ENCODE results near the gene EDIL3. TPM values are rescaled to one million over a fixed set of nuclear protein-coding genes. Genes with fewer than 3 reads are reported as not detected.

EDIL3 gene
- total RNA-seq, 4 donors from 2014 or later = 5.6 to 38.9 (median 25.6) TPM

- in situ Hi-C loops (cut with MboI; ENCODE audit: low pct_ligation_motif_present in 1 of 4, low pct_unique_long_range_greater_than_20kb in 1 of 4, low sequenced_read_pairs in 3 of 4) (no loop called here), intact Hi-C loops (cut with DNase I; ENCODE audit: low total_unique reads) (no loop called here)
- Histone ChIP-seq H3K9me3 (no peaks in the 10 kb centered on the region), H3K4me1 (peaks cover 0 to 27% (median 7%) of the 10 kb centered on the region in 4 donors), H3K27me3 (no peaks in the 10 kb centered on the region), H3K36me3 (no peaks in the 10 kb centered on the region), H3K27ac (peak overlapping the region in 1 of 4 donors; percentile 31), H3K4me3 (no peak overlapping the region)
- DNase-seq = no peak
- 30 to 46% methylated on average over 6 to 7 of the region's 7 CpGs for WGBS, 2 donors (ENCODE audit: low coverage in 1 of 2)
- no peak for TF ChIP-seq EP300 (IDR thresholded peaks at IDR 0.05; ENCODE audit: low read depth)
Measured at GRCh38 chr5:84231433-84231832, 153.2 kb downstream of the EDIL3 start.

GRCh38 chr5:84229045-84229444 is 155.6 kb downstream of the EDIL3 start:
- no peak for TF ChIP-seq POLR2A (IDR thresholded peaks at IDR 0.05)
- no peak for TF ChIP-seq EP300 (IDR thresholded peaks at IDR 0.05; ENCODE audit: low read depth)
- TF ChIP-seq CTCF (IDR thresholded peaks at IDR 0.05) = no peak
- TF ChIP-seq POLR2AphosphoS5 (IDR thresholded peaks at IDR 0.05) = no peak
- Histone ChIP-seq H3K4me1 (peaks cover 0 to 27% (median 7%) of the 10 kb centered on the region in 4 donors), H3K36me3 (no peaks in the 10 kb centered on the region), H3K9me3 (no peaks in the 10 kb centered on the region), H3K27me3 (no peaks in the 10 kb centered on the region), H3K27ac (no peak overlapping the region), H3K4me3 (no peak overlapping the region)
- DNase-seq = no peak
- intact Hi-C loops (cut with DNase I; ENCODE audit: low total_unique reads) = no loop called here
- in situ Hi-C loops (cut with MboI; ENCODE audit: low pct_ligation_motif_present in 1 of 4, low pct_unique_long_range_greater_than_20kb in 1 of 4, low sequenced_read_pairs in 3 of 4) = no loop called here

GRCh38 chr5:84228266-84228665 is 156.4 kb downstream of the EDIL3 start:
- DNase-seq = no peak

DNA sequence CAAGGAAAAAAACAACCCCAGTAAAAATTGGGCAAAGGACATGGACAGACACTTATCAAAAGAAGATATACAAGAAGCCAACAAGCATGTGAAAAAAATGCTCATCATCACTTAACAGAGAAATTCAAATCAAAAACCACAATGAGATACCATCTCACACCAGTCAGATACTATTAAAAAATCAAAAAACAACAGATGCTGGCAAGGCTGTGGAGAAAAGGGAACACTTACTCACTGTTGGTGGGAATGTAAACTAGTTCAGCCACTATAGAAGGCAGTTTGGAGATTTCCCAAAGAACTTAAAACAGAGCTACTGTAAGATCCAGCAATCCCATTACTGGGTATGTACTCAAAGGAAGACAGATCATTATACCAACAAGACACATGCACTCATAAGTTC is 157.4 kb downstream of the EDIL3 start:
- TF ChIP-seq POLR2AphosphoS5 (IDR thresholded peaks at IDR 0.05) = no peak
- TF ChIP-seq CTCF (IDR thresholded peaks at IDR 0.05) = no peak
- TF ChIP-seq POLR2A (IDR thresholded peaks at IDR 0.05) = no peak
- TF ChIP-seq EP300 (IDR thresholded peaks at IDR 0.05; ENCODE audit: low read depth) = no peak
- H3K27me3 ChIP-seq = no peaks in the 10 kb centered on the region
- no peaks in the 10 kb centered on the region for H3K36me3 ChIP-seq
- H3K4me1 ChIP-seq = peaks cover 0 to 21% (median 5%) of the 10 kb centered on the region in 4 donors
- H3K4me3 ChIP-seq = no peak overlapping the region
- no peak for DNase-seq
- in situ Hi-C loops (cut with MboI; ENCODE audit: low pct_ligation_motif_present in 1 of 4, low pct_unique_long_range_greater_than_20kb in 1 of 4, low sequenced_read_pairs in 3 of 4) (no loop called here), intact Hi-C loops (cut with DNase I; ENCODE audit: low total_unique reads) (no loop called here)
- H3K27ac ChIP-seq = no peak overlapping the region
- no peaks in the 10 kb centered on the region for H3K9me3 ChIP-seq

More at GRCh38 chr5:84228266-84228665, 156.4 kb downstream of the EDIL3 start:
- intact Hi-C loops (cut with DNase I; ENCODE audit: low total_unique reads) (no loop called here), in situ Hi-C loops (cut with MboI; ENCODE audit: low pct_ligation_motif_present in 1 of 4, low pct_unique_long_range_greater_than_20kb in 1 of 4, low sequenced_read_pairs in 3 of 4) (no loop called here)
- Histone ChIP-seq H3K27ac (no peak overlapping the region), H3K36me3 (no peaks in the 10 kb centered on the region), H3K27me3 (no peaks in the 10 kb centered on the region), H3K4me3 (no peak overlapping the region), H3K4me1 (peaks cover 0 to 27% (median 7%) of the 10 kb centered on the region in 4 donors), H3K9me3 (no peaks in the 10 kb centered on the region)
- TF ChIP-seq CTCF (IDR thresholded peaks at IDR 0.05) (no peak), POLR2AphosphoS5 (IDR thresholded peaks at IDR 0.05) (no peak), POLR2A (IDR thresholded peaks at IDR 0.05) (no peak), EP300 (IDR thresholded peaks at IDR 0.05; ENCODE audit: low read depth) (no peak)

DNA sequence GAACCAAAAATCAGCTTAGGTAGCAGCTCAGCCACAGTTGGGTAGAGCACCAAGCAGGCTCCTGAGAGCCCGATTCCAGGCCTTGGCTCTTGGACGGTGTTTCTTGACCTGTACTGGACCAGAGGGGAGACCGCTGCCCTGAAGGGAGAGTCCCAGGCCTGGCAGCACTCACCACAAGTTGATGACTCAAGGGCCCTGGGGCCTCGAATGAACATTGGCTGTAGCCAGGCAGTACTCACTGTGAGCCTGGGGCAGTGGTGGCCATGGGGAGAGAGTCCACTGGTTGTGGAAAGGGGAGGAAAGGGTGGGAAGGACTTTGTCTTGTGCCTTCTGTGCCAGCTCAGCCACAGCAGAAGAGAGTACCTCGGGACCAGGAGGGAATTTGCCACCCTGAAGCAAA is 166.1 kb downstream of the EDIL3 start:
- no peak for TF ChIP-seq EP300 (IDR thresholded peaks at IDR 0.05; ENCODE audit: low read depth)
- TF ChIP-seq POLR2AphosphoS5 (IDR thresholded peaks at IDR 0.05) = no peak

More for the DNA sequence above, 166.1 kb downstream of the EDIL3 start:
- no peaks in the 10 kb centered on the region for H3K36me3 ChIP-seq
- WGBS, 2 donors (ENCODE audit: low coverage in 1 of 2) = 72% methylated on average over 5 of the region's 5 CpGs; no CpG with 5 or more reads in 1 of the 2 donors
- no peak overlapping the region for H3K27ac ChIP-seq
- no peaks in the 10 kb centered on the region for H3K27me3 ChIP-seq
- H3K9me3 ChIP-seq = no peaks in the 10 kb centered on the region
- in situ Hi-C loops (cut with MboI; ENCODE audit: low pct_ligation_motif_present in 1 of 4, low pct_unique_long_range_greater_than_20kb in 1 of 4, low sequenced_read_pairs in 3 of 4) = no loop called here
- H3K4me3 ChIP-seq = no peak overlapping the region
- no peak for DNase-seq
- H3K4me1 ChIP-seq = peaks cover 0 to 5% (median 0%) of the 10 kb centered on the region in 4 donors
- intact Hi-C loops (cut with DNase I; ENCODE audit: low total_unique reads) = no loop called here
